Thyroid gland (tissue), 4 donors: ENCODE measurements around the gene PCDHGA2. TPM values are rescaled to one million over a fixed set of nuclear protein-coding genes. Genes with fewer than 3 reads are reported as not detected.

Experiments used
- DNase-seq, 2 donors: peaks; one replicate each; pipeline ENCODE4 v3.0.0-alpha.2; 2019
- H3K27ac ChIP-seq, 3 donors: fragments of 200-600 bp; sonication (generic); 1 replicate in 2 of 3; 2 replicates in 1 of 3; pipeline ENCODE4 v1.5.1; 2016 to 2019; ENCODE audit warnings: mild to moderate bottlenecking in 1 of 3, moderate library complexity in 1 of 3
- H3K27me3 ChIP-seq: fragments of 200-600 bp; sonication (generic); one replicate; pipeline ENCODE4 v1.5.1; 2019
- H3K36me3 ChIP-seq, 2 donors: fragments of 200-600 bp; sonication (generic); one replicate each; pipeline ENCODE4 v1.5.1; 2016 to 2019
- H3K4me1 ChIP-seq, 2 donors: fragments of 200-600 bp; sonication (generic); one replicate each; pipeline ENCODE4 v1.5.1; 2017 to 2019
- H3K4me3 ChIP-seq, 3 donors: fragments of 200-600 bp; sonication (generic); replicated peaks in 1 of 3; 1 replicate in 2 of 3; 2 replicates in 1 of 3; pipeline ENCODE4 v1.5.1; 2016; ENCODE audit warnings: mild to moderate bottlenecking in 1 of 3
- H3K9me3 ChIP-seq: fragments of 200-600 bp; sonication (generic); one replicate; pipeline ENCODE4 v1.5.1; 2017
- POLR2A ChIP-seq, 2 donors: fragments of 450-650 bp; IDR thresholded peaks; one replicate each; pipeline ENCODE4 v1.6.1; 2017; ENCODE audit warnings: antibody characterized with exemption in 2 of 2, mild to moderate bottlenecking in 2 of 2, moderate library complexity in 1 of 2
- WGBS, 2 donors: methylation state at CpG; one replicate each; pipeline ENCODE4 v1.1.5; 2017; 5-methylcytosine and 5-hydroxymethylcytosine counted together
- intact Hi-C: fragments of 100-400 bp; cut with DNase I; formaldehyde crosslinking; loops from one replicate; pipeline ENCODE4 v1.15.1; 2023
- total RNA-seq, 4 donors: library from RNA; depleted of rRNA; stranded (reverse); fragments of >200 nt; gene quantifications; one replicate each; pipeline ENCODE4 v1.2.3, GENCODE V29; 2016
- TF ChIP-seq, protein P1 (sequence below), 6 experiments: fragments of 200-600 bp in 3 of 6; fragments of 450-650 bp in 3 of 6; sonication (generic) in 3 of 6; IDR thresholded peaks; one replicate each; pipeline ENCODE4 v1.5.1; 2016 to 2019; ENCODE audit warnings: antibody characterized with exemption in 6 of 6, mild to moderate bottlenecking in 2 of 6, inconsistent platforms in 1 of 6, moderate library complexity in 1 of 6

PCDHGA2 gene
- total RNA-seq, 4 donors from 2014 or later = 4.3 to 6.4 (median 5.6) TPM

DNA sequence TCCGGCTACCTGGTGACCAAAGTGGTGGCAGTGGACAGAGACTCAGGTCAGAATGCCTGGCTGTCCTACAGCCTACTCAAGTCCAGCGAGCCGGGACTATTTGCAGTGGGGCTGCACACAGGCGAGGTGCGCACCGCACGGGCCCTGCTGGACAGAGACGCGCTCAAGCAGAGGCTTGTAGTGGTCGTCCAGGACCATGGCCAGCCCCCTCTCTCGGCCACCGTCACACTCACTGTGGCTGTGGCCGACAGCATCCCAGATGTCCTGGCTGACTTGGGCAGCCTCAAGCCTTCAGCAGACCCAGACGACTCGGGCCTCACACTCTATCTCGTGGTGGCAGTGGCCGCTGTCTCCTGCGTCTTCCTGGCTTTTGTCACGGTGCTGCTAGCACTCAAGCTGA lies 18.4 kb downstream of the PCDHGA2 start:
- H3K4me3 ChIP-seq = no peak overlapping the region
- H3K27ac ChIP-seq = no peak overlapping the region
- intact Hi-C loops = no loop called here
- no peak for DNase-seq
- WGBS, 2 donors = 40 to 61% methylated on average over 2 to 15 of the region's 19 CpGs
- H3K4me1 ChIP-seq = no peaks in the 10 kb centered on the region
- TF ChIP-seq POLR2A (IDR thresholded peaks at IDR 0.05) = no peak
- TF ChIP-seq, protein P1, sequence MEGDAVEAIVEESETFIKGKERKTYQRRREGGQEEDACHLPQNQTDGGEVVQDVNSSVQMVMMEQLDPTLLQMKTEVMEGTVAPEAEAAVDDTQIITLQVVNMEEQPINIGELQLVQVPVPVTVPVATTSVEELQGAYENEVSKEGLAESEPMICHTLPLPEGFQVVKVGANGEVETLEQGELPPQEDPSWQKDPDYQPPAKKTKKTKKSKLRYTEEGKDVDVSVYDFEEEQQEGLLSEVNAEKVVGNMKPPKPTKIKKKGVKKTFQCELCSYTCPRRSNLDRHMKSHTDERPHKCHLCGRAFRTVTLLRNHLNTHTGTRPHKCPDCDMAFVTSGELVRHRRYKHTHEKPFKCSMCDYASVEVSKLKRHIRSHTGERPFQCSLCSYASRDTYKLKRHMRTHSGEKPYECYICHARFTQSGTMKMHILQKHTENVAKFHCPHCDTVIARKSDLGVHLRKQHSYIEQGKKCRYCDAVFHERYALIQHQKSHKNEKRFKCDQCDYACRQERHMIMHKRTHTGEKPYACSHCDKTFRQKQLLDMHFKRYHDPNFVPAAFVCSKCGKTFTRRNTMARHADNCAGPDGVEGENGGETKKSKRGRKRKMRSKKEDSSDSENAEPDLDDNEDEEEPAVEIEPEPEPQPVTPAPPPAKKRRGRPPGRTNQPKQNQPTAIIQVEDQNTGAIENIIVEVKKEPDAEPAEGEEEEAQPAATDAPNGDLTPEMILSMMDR (IDR thresholded peaks at IDR 0.05) = no peak
- H3K9me3 ChIP-seq = peaks cover 4% of the 10 kb centered on the region
- H3K27me3 ChIP-seq = no peaks in the 10 kb centered on the region
- H3K36me3 ChIP-seq = no peaks in the 10 kb centered on the region

DNA sequence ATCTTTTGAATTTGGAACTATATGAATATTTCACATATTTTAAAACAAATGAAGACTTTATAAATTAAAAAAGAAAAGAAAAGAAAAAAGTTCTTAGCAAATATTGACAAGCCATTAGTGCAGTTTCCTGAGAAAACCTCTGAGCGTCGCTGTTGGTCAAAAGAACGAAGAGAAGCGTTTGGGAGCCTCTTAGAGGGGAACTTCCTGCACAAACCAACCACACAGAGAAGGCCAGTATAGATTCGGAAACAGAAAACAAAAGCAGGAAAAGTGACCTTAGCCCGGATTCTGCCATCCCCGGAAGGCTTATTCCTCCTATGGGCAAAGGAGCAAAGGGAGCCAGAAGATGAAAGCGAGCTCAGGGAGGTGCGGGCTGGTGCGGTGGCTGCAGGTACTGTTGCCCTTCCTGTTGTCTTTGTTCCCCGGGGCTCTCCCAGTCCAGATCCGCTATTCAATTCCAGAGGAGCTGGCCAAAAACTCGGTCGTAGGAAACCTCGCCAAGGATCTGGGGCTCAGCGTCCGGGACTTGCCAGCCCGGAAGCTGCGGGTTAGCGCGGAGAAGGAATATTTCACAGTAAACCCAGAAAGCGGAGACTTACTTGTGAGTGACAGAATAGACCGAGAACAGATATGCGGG lies 21.3 kb downstream of the PCDHGA2 start, which contains the start of gene PCDHGB2:
PCDHGB2 (plus strand) TSS at position 205 of the 637 bp plus-strand sequence; CDS start at position 347, 142 bp downstream.
- Histone ChIP-seq H3K36me3 (no peaks in the 10 kb centered on the region), H3K4me3 (no peak within 1 kb of the TSS), H3K27ac (no peak within 1 kb of the TSS), H3K9me3 (peaks cover 8% of the 10 kb centered on the region), H3K4me1 (no peaks in the 10 kb centered on the region), H3K27me3 (no peaks in the 10 kb centered on the region)
- no peak for DNase-seq
- intact Hi-C loops = no loop called here
- 14 to 19% methylated on average over 24 of the region's 24 CpGs for WGBS, 2 donors
- TF ChIP-seq, protein P1 (IDR thresholded peaks at IDR 0.05) = peak in 2 of 6 experiments; percentile 15 to 20
- TF ChIP-seq POLR2A (IDR thresholded peaks at IDR 0.05) = no peak

DNA sequence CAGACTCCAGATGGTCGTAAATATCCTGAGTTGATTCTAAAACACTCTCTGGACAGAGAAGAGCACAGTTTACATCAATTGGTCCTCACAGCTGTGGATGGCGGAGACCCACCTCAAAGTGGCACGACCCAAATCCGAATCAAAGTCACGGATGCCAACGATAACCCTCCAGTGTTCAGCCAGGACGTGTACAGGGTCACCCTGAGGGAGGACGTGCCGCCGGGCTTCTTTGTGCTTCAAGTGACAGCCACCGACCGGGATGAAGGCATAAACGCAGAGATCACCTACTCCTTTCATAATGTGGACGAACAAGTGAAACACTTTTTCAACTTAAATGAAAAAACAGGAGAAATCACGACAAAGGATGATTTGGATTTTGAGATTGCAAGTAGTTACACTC lies 22.1 kb downstream of the PCDHGA2 start:
- H3K9me3 ChIP-seq = peaks cover 8% of the 10 kb centered on the region
- 33 to 41% methylated on average over 15 of the region's 15 CpGs for WGBS, 2 donors
- intact Hi-C loops = no loop called here
- no peaks in the 10 kb centered on the region for H3K27me3 ChIP-seq
- no peak for DNase-seq
- no peak for TF ChIP-seq POLR2A (IDR thresholded peaks at IDR 0.05)
- TF ChIP-seq, protein P1 (IDR thresholded peaks at IDR 0.05) = no peak
- no peak overlapping the region for H3K4me3 ChIP-seq
- H3K4me1 ChIP-seq = no peaks in the 10 kb centered on the region
- no peak overlapping the region for H3K27ac ChIP-seq
- H3K36me3 ChIP-seq = no peaks in the 10 kb centered on the region

DNA sequence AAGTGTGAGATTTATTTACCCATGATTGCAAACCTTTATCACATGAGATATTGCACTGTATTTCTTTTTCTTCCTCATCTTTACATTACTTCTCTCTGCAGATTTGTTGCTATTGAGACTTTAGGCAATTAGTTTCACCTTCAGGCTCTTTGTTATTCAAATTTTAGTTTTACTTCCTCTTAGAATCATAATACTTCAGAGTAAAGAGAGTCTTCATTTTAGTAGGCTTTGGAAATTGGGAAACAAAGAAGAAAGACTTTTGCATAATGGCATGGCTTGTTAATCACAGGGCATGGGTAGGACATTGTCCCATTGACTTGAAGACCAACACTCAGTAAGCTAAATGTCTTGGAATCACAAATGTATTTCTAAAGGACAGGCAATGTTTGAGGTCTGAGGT lies 24.2 kb downstream of the PCDHGA2 start:
- Histone ChIP-seq H3K9me3 (peaks cover 8% of the 10 kb centered on the region), H3K27ac (no peak overlapping the region), H3K4me1 (no peaks in the 10 kb centered on the region), H3K4me3 (no peak overlapping the region), H3K27me3 (no peaks in the 10 kb centered on the region), H3K36me3 (no peaks in the 10 kb centered on the region)
- TF ChIP-seq POLR2A (IDR thresholded peaks at IDR 0.05) = no peak
- TF ChIP-seq, protein P1 (IDR thresholded peaks at IDR 0.05) = no peak
- DNase-seq = no peak
- intact Hi-C loops = no loop called here

DNA sequence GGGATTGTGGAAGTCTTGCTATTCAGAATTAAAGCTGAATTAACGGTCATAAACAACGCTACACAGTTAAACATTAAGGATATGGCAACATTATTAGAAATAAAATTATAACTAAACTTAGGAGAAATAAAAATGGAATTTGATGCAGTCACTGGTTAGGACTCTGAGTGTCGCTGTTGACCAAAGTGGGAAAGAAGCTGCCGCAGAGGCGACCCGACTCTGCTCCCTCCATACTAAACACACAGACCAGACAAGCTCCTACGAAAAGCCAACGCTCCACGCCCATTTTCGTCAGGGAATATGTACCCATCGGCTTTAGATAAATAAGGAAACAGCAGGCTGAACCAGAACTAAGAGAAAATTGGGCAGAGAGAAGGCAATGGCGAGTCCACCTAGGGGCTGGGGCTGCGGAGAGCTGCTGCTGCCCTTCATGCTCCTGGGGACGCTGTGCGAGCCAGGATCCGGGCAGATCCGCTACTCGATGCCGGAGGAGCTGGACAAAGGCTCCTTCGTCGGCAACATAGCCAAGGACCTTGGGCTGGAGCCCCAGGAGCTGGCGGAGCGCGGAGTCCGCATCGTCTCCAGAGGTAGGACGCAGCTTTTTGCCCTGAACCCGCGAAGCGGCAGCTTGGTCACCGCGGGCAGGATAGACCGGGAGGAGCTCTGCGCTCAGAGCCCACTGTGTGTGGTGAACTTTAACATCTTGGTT lies 25.5 kb downstream of the PCDHGA2 start, which contains the start of gene PCDHGA5:
PCDHGA5 (plus strand) TSS at position 211 of the 709 bp plus-strand sequence; CDS start at position 380, 169 bp downstream.
- TF ChIP-seq POLR2A (IDR thresholded peaks at IDR 0.05) = no peak
- TF ChIP-seq, protein P1 (IDR thresholded peaks at IDR 0.05) = no peak
- no peaks in the 10 kb centered on the region for H3K36me3 ChIP-seq
- 10 to 20% methylated on average over 24 to 30 of the region's 34 CpGs for WGBS, 2 donors
- no peak for DNase-seq
- peaks cover 4% of the 10 kb centered on the region for H3K9me3 ChIP-seq
- H3K4me3 ChIP-seq = no peak within 1 kb of the TSS
- no peaks in the 10 kb centered on the region for H3K4me1 ChIP-seq
- H3K27me3 ChIP-seq = no peaks in the 10 kb centered on the region
- H3K27ac ChIP-seq = no peak within 1 kb of the TSS
- intact Hi-C loops = no loop called here
